HepG2 (cell line): ENCODE results near the gene EXOC7. TPM values are rescaled to one million over a fixed set of nuclear protein-coding genes. Genes with fewer than 3 reads are reported as not detected.

Experiments used
- ARNT2 ChIP-seq: sonication (generic); formaldehyde crosslinking; IDR thresholded peaks from 2 replicates; pipeline ENCODE4 v1.8.0; 2022; ENCODE audit warnings: mild to moderate bottlenecking, low read depth, missing genetic modification reagents, moderate library complexity
- ETV6 ChIP-seq: sonication (generic); formaldehyde crosslinking; conservative IDR thresholded peaks from 2 replicates; pipeline ENCODE4 v1.4.0; 2020; ENCODE audit warnings: missing genetic modification reagents
- FOXA1 ChIP-seq, 2 experiments: fragments of 450-650 bp in 1 of 2; sonication (generic) in 1 of 2; formaldehyde crosslinking in 1 of 2; IDR thresholded peaks; 2 replicates each; pipeline versions ENCODE4 v1.4.0 to v1.6.1; 2016 to 2020; ENCODE audit warnings: missing genetic modification reagents in 1 of 2
- HNF1A ChIP-seq, 2 experiments: sonication (generic) in 1 of 2; formaldehyde crosslinking in 1 of 2; IDR thresholded peaks; 2 replicates each; pipeline versions ENCODE4 v1.4.0 to v1.6.1; 2016 to 2020; ENCODE audit warnings: borderline replicate concordance in 1 of 2, low read depth in 1 of 2, mild to moderate bottlenecking in 1 of 2, missing genetic modification reagents in 1 of 2
- HOMEZ ChIP-seq: IDR thresholded peaks from 2 replicates; pipeline ENCODE4 v1.6.1; 2016; ENCODE audit warnings: low read depth
- MIER2 ChIP-seq: IDR thresholded peaks from 2 replicates; pipeline ENCODE4 v1.6.1; 2016; ENCODE audit warnings: missing biosample characterization, missing genetic modification reagents
- NCOR1 ChIP-seq: fragments of 200-600 bp; sonication (generic); IDR thresholded peaks from 2 replicates; pipeline ENCODE4 v1.7.0; 2017; ENCODE audit warnings: antibody characterized with exemption, low read length, borderline replicate concordance
- NFATC3 ChIP-seq: sonication (generic); formaldehyde crosslinking; IDR thresholded peaks from 2 replicates; pipeline ENCODE4 v1.5.1; 2020; ENCODE audit warnings: mild to moderate bottlenecking, missing genetic modification reagents
- ONECUT2 ChIP-seq: sonication (generic); formaldehyde crosslinking; IDR thresholded peaks from 2 replicates; pipeline ENCODE4 v1.4.0; 2020; ENCODE audit warnings: missing genetic modification reagents
- POGZ ChIP-seq: sonication (generic); formaldehyde crosslinking; IDR thresholded peaks from 2 replicates; pipeline ENCODE4 v1.4.0; 2020; ENCODE audit warnings: mild to moderate bottlenecking, missing genetic modification reagents
- PTBP1 ChIP-seq: fragments of 200-400 bp; formaldehyde crosslinking; IDR thresholded peaks from 2 replicates; pipeline ENCODE4 v1.6.1; 2018; ENCODE audit warnings: low read length, low read depth; ENCODE audit not compliant: poor library complexity, severe bottlenecking
- THAP11 ChIP-seq: IDR thresholded peaks from 2 replicates; pipeline ENCODE4 v1.6.1; 2016; ENCODE audit warnings: missing biosample characterization, missing genetic modification reagents
- ZC3H13 ChIP-seq: sonication (generic); formaldehyde crosslinking; IDR thresholded peaks from 2 replicates; pipeline ENCODE4 v1.8.1; 2023; ENCODE audit warnings: mild to moderate bottlenecking, missing genetic modification reagents, moderate library complexity
- ZFAT ChIP-seq: sonication (generic); formaldehyde crosslinking; conservative IDR thresholded peaks from 2 replicates; pipeline ENCODE4 v1.8.1; 2023; ENCODE audit warnings: missing genetic modification reagents, inconsistent platforms
- ZNF709 ChIP-seq: sonication (generic); formaldehyde crosslinking; IDR thresholded peaks from 2 replicates; pipeline ENCODE4 v1.5.0; 2020; ENCODE audit warnings: mild to moderate bottlenecking, missing genetic modification reagents
- ZSCAN21 ChIP-seq: sonication (generic); formaldehyde crosslinking; IDR thresholded peaks from 2 replicates; pipeline ENCODE4 v1.8.0; 2022; ENCODE audit warnings: mild to moderate bottlenecking, missing genetic modification reagents, moderate library complexity, borderline replicate concordance
- polyA plus RNA-seq, 8 experiments: library from polyadenylated mRNA; depleted of rRNA in 3 of 8; stranded (reverse) in 7 of 8; unstranded in 1 of 8; fragments of >200 nt; fragmentation: Illumina TruSeq in 4 of 8; extraction: Trizol in 4 of 8; gene quantifications; 2 replicates each; pipeline versions ENCODE4 v1.2.1 to v1.2.3, GENCODE V29; 2011 to 2016; ENCODE audit warnings: low read depth in 4 of 8, missing spikeins in 1 of 8, mixed read lengths in 1 of 8; ENCODE audit not compliant: insufficient read depth in 1 of 8
- total RNA-seq, 5 experiments: library from RNA; depleted of rRNA; stranded (reverse); fragments of >200 nt; fragmentation: Illumina TruSeq; extraction: Trizol; gene quantifications; 2 replicates each; pipeline ENCODE4 v1.2.3, GENCODE V29; 2016; ENCODE audit warnings: low read depth in 1 of 5
- TF ChIP-seq, protein P1 (sequence below), 2 experiments: sonication (generic) in 1 of 2; formaldehyde crosslinking in 1 of 2; IDR thresholded peaks; 2 replicates each; pipeline versions ENCODE4 v1.6.1 to v1.9.0; 2014 to 2022; ENCODE audit warnings: antibody characterized with exemption in 1 of 2, borderline replicate concordance in 1 of 2, inconsistent platforms in 1 of 2, low read depth in 1 of 2, missing genetic modification reagents in 1 of 2

The EXOC7 gene
- total and polyA plus RNA-seq, 2 of the 13 experiments (the other 11 are each of a cell fraction or from before 2014, with no cell fraction given) = 86.9 to 116 TPM

GRCh38 chr17:76131692-76132573 is 28.3 kb upstream of the EXOC7 start (continued):
- TF ChIP-seq ZFAT (CRISPR knock-in tag) (no peak), ZSCAN21 (CRISPR knock-in tag) (no peak), ZC3H13 (no peak), PTBP1 (no peak), THAP11 (CRISPR knock-in tag) (no peak), POGZ (no peak), HOMEZ (no peak), ONECUT2 (CRISPR knock-in tag) (no peak), NCOR1 (no peak), ZNF709 (CRISPR knock-in tag) (no peak), HNF1A (IDR thresholded peaks at IDR 0.05; ENCODE audit: low read depth) (no peak), HNF1A (CRISPR knock-in tag; IDR thresholded peaks at IDR 0.05; ENCODE audit: borderline replicate concordance) (no peak), FOXA1 (IDR thresholded peaks at IDR 0.05) (no peak), FOXA1 (CRISPR knock-in tag; IDR thresholded peaks at IDR 0.05) (no peak), ARNT2 (CRISPR knock-in tag) (no peak), MIER2 (CRISPR knock-in tag) (no peak), ETV6 (no peak), NFATC3 (CRISPR knock-in tag) (no peak)
- TF ChIP-seq, protein P1, sequence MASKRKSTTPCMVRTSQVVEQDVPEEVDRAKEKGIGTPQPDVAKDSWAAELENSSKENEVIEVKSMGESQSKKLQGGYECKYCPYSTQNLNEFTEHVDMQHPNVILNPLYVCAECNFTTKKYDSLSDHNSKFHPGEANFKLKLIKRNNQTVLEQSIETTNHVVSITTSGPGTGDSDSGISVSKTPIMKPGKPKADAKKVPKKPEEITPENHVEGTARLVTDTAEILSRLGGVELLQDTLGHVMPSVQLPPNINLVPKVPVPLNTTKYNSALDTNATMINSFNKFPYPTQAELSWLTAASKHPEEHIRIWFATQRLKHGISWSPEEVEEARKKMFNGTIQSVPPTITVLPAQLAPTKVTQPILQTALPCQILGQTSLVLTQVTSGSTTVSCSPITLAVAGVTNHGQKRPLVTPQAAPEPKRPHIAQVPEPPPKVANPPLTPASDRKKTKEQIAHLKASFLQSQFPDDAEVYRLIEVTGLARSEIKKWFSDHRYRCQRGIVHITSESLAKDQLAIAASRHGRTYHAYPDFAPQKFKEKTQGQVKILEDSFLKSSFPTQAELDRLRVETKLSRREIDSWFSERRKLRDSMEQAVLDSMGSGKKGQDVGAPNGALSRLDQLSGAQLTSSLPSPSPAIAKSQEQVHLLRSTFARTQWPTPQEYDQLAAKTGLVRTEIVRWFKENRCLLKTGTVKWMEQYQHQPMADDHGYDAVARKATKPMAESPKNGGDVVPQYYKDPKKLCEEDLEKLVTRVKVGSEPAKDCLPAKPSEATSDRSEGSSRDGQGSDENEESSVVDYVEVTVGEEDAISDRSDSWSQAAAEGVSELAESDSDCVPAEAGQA (IDR thresholded peaks at IDR 0.05; ENCODE audit: low read depth) = no peak
- TF ChIP-seq, protein P1 (CRISPR knock-in tag; IDR thresholded peaks at IDR 0.05; ENCODE audit: borderline replicate concordance) = no peak
